ENCODE measurements around the gene DDX23.
A peak's percentile ranks its signal among the peaks of the same experiment; 100 is the strongest.

The DDX23 gene

GRCh38 chr12:48851883-48852733 lies at the start of gene DDX23:
Gene DDX23 (minus strand): TSS chr12:48852163. CDS start chr12:48845782, 6,381 bp downstream.
- ChIA-PET CTCF (interaction anchor here (0.8 to 11.3 kb wide), 42 partner anchors 12 to 391 kb away, joined by 3 to 313 read pairs (median 10); partner anchors contain the start of genes ARF3, FKBP11, RND1 and WNT1), POLR2A (interaction anchor here (0.6 to 2.5 kb wide), 7 partner anchors 8 to 573 kb away, joined by 3 to 32 read pairs (median 5); partner anchors contain the start of gene RND1)
- DNase-seq (ENCODE audit: extremely low spot score), result peak; percentile 97
- no peak for TF ChIP-seq CTCF (IDR thresholded peaks at IDR 0.05; ENCODE audit: control extremely low read depth, extremely low read depth, low read depth, missing control alignments)

- CTCF ChIA-PET, result interaction anchor here (0.8 to 8.2 kb wide), 15 partner anchors 11 to 148 kb away, joined by 3 to 95 read pairs (median 4); partner anchors contain the start of genes DDX23 and WNT1
- peak; percentile 72 for DNase-seq (ENCODE audit: extremely low spot score)
- no peak for TF ChIP-seq CTCF (IDR thresholded peaks at IDR 0.05; ENCODE audit: control extremely low read depth, extremely low read depth, low read depth, missing control alignments)
- POLR2A ChIA-PET, result no interaction called here
Observed at GRCh38 chr12:48901278-48901677, 49.3 kb upstream of the DDX23 start.

GRCh38 chr12:48899651-48900050 lies 47.7 kb upstream of the DDX23 start:
- POLR2A ChIA-PET, result interaction anchor here (1.2 kb wide), 1 partner anchor 34 kb away, joined by 4 read pairs; the partner anchor contains the start of gene RND1
- DNase-seq (ENCODE audit: extremely low spot score), result no peak
- no peak for TF ChIP-seq CTCF (IDR thresholded peaks at IDR 0.05; ENCODE audit: control extremely low read depth, extremely low read depth, low read depth, missing control alignments)
- CTCF ChIA-PET, result interaction anchor here (1.0 to 8.2 kb wide), 11 partner anchors 9 to 88 kb away, joined by 3 to 95 read pairs (median 4); partner anchors contain the start of genes DDX23, FKBP11 and WNT1

GRCh38 chr12:48894271-48894670 lies 42.3 kb upstream of the DDX23 start:
- ChIA-PET POLR2A (no interaction called here), CTCF (interaction anchor here (0.6 to 3.0 kb wide), 4 partner anchors 9 to 80 kb away, joined by 3 to 14 read pairs (median 5); partner anchors contain the start of gene DDX23)
- no peak for DNase-seq (ENCODE audit: extremely low spot score)
- no peak for TF ChIP-seq CTCF (IDR thresholded peaks at IDR 0.05; ENCODE audit: control extremely low read depth, extremely low read depth, low read depth, missing control alignments)

- peak; percentile 85 for TF ChIP-seq CTCF (IDR thresholded peaks at IDR 0.05; ENCODE audit: control extremely low read depth, extremely low read depth, low read depth, missing control alignments)
- POLR2A ChIA-PET, result interaction anchor here (0.6 kb wide), 2 partner anchors 25 to 375 kb away, joined by 3 read pairs; partner anchors contain the start of gene RND1
- DNase-seq (ENCODE audit: extremely low spot score), result peak; percentile 83
- CTCF ChIA-PET, result interaction anchor here (0.6 to 8.3 kb wide), 40 partner anchors 11 to 252 kb away, joined by 3 to 313 read pairs (median 5); partner anchors contain the start of genes ARF3, DDN, DDX23 and FKBP11
Observed at GRCh38 chr12:48890657-48891418, 38.9 kb upstream of the DDX23 start.

GRCh38 chr12:48889679-48890078 lies 37.7 kb upstream of the DDX23 start:
- POLR2A ChIA-PET, result interaction anchor here (1.6 kb wide), 1 partner anchor 24 kb away, joined by 7 read pairs; the partner anchor contains the start of gene RND1
- TF ChIP-seq CTCF (IDR thresholded peaks at IDR 0.05; ENCODE audit: control extremely low read depth, extremely low read depth, low read depth, missing control alignments), result no peak
- CTCF ChIA-PET, result interaction anchor here (0.8 to 8.3 kb wide), 22 partner anchors 9 to 199 kb away, joined by 3 to 313 read pairs (median 5); partner anchors contain the start of genes ARF3, DDX23, FKBP11 and RND1
- DNase-seq (ENCODE audit: extremely low spot score), result no peak

All from GM10248 (cell line).